Right forelimb (tissue), 1 donor: ENCODE measurements around the gene SLC25A20.
"Not testable (repeated sequence)": the region's sequence is repeated elsewhere in the genome, so short reads cannot be mapped to it uniquely, and the experiment has no call there.

Source experiments
- DNase-seq: peaks from one replicate; pipeline ENCODE4 v3.0.0-alpha.2; 2018

Gene SLC25A20

GRCh38 chr3:48837163-48837562 lies 61.5 kb downstream of the SLC25A20 start:
- no peak for DNase-seq

- no peak for DNase-seq
Measured at GRCh38 chr3:48835650-48836366, 62.9 kb downstream of the SLC25A20 start.

GRCh38 chr3:48832684-48833083 lies 66.0 kb downstream of the SLC25A20 start:
- no peak for DNase-seq

DNA sequence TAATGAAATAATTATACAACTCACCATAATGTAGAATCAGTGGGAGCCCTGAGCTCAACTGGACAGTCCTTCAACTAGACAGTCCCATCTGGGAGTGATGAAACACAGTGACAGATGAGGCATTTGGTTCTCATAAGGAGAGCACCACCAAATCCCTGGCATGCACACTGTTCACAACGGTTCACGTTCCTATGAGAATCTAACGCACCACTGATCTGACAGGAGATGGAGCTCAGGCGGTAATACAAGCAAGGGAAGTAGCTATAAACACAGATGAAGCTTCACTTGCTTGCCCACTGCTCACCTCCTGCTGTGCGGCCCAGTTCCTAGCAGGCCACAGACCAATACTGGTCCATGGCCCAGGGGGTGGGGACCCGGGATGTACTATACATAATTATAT lies 68.0 kb downstream of the SLC25A20 start:
- no peak for DNase-seq

DNA sequence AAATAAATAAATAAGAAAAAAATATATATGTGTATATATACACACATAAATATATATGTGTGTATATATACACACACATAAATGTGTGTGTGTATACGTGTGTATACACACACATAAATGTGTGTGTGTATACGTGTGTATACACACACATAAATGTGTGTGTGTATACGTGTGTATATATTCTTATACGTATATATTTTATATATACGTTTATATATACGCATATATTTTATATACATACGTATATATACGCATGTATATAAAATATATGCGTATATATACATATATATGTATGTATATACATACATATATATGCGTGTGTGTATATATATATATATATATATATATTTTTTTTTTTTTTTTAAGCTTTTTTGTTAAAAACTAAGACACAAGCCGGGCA lies 69.2 kb downstream of the SLC25A20 start:
- not testable (repeated sequence) for DNase-seq

- DNase-seq: not testable (repeated sequence)
Measured at GRCh38 chr3:48827874-48828273, 70.8 kb downstream of the SLC25A20 start.

DNA sequence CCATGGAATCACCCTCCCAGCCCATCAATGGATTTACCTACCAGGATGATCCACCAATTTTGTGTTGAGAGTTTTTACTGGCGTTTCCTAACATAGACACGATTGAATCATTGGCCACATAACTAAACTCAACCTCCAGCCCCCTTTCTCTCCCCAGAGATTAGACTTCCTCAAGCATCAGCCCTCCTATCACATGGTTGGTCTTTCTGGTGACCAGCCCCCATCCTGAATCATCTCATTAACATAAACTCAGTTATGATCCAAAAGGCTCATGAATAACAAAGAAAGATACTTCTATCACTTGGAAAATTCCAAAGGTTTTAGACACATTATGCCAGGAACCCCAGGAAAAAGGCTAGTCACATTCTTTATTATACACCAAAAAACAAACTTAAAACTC lies 72.2 kb downstream of the SLC25A20 start:
- no peak for DNase-seq

DNA sequence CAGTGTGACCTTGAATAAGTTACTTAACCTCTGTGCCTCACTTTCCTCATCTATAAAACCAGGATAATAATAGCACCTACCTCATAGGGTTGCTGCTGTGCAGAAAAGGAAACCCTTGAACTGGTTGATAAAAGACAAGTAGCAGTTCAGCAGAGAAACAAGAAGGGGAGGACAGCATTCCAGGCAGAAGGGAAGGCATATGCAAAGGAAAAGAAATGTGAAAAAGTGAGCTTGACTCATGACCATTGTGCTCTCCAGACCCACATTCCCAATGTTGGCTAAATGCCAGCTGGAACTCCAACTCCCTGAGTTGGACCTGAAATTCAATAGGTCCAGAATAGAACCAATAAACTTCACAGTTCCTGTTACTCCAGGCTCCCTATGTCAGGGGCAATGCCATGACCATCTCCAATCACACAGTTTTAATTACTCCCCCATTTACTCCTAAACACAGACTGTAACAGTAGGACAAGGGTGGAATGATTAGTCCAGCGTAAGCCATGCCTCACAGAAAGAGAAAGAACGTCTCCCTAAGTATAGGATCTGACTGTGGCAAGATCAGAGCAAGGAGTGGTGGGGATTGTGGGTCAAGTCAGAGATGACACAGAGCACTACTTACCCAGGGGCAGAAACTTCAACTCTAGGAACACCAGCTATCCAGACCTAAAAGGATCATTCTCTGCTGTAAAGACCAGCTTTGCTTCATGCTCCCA lies 77.9 kb downstream of the SLC25A20 start:
- no peak for DNase-seq

GRCh38 chr3:48819234-48820221 lies 79.2 kb downstream of the SLC25A20 start:
- no peak for DNase-seq

DNA sequence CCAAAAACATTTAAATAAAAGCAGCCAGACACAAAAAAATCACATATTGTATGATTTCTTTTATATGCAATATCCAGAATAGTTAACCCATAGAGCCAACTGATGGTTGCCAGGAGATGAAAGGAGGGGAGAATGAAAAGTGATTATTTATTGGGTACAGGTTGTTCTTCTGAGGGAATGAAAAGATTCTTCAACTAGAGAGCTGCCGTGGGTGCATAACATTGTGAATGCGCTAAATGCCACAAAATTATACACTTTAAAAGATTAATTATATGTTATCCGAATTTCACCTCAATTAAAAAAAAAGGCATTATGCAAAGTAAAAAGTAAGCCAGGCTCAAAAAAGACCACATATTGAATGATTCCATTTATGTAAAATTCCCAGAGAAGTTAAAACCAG lies 87.2 kb downstream of the SLC25A20 start:
- no peak for DNase-seq
